WI38 (cell line): Measurements from ENCODE around the gene RPL19.

ENCODE experiments used
- H3K4me3 ChIP-seq: 2 replicates; pipeline ENCODE4 v1.5.1; 2011; ENCODE audit warnings: low read depth, mild to moderate bottlenecking, control low read depth, low read length
- CTCF ChIP-seq: IDR thresholded peaks from 2 replicates; pipeline ENCODE4 v1.5.1; 2012; ENCODE audit warnings: low read depth, mild to moderate bottlenecking, control low read depth, low read length

Gene RPL19

DNA sequence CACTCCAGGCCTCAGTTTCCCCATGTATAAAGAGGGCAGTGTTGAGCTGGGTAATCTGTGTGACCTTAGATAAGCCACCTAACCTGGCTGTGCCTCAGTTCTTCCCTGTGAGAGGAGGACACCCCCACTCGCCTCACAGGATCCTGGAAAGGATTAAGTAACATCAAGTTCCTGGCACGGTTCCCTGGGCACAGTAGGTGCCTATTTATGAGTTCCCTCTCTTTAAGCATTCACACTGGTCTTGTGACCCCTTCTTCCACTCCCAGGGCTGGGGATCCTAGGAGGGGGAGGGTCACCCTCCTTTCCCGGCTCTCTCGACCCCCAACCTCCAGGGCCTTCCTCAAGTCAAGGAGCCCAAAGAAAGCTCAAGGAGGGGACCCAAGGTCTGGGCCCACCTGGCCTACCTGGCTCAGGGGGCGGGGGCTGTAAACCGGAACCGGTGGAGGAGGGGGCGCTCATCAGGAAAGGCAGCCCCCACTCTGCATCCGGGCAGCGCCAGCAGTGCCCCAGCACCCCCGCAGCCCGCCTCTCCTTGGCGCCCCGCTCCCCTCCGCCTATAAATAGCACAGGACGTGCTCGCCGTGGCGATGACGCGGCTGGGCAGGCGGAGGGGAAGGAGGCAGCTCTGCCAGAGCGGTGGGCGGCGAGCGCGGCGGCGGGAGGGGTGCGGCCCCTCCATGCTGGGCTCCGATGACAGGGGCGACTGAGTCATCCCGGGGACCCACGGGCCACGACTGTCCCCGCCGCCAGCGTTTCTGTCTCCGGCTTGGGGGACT, 9.4 kb downstream of the RPL19 start:
- H3K4me3 ChIP-seq: peak overlapping the region; percentile 54

GRCh38 chr17:39210093-39210434, 10.0 kb downstream of the RPL19 start:
- no peak for TF ChIP-seq CTCF
- H3K4me3 ChIP-seq: peak overlapping the region; percentile 54

More for the DNA sequence above, 9.4 kb downstream of the RPL19 start:
- TF ChIP-seq CTCF: no peak

- H3K4me3 ChIP-seq: no peak overlapping the region
- TF ChIP-seq CTCF: no peak
Observed at GRCh38 chr17:39212195-39212810, 12.2 kb downstream of the RPL19 start.

DNA sequence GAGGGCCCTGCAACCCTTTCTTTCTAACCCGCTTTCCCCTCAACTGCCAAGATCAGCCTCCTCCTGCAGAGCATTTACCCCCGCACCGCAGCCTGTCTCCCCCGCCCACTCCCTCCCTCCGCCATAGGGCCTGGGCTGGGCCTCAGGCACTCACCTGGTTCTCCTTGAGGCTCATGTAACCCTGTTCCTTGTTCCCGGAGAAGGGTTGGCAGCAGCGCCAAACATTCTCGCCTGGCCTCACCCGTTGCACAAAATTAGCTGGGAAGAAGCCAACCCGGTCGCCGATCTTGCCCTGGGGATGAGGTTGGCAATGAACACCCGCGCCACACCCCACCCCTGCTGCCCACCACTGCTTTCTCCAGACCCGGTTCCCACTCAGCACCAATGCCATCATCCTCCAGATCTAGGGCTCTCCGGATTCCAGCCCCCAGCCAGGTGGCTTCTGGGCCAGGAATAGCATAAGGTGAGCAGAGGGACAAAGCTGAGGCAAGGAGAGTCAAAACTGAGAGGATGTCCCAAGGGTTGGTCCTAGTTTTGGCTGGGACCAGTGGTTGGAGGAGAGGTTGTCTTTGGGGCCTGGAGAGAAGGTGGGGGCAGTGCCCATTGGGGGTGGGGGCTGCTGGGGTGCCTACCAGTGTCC, 12.9 kb downstream of the RPL19 start:
- no peak for TF ChIP-seq CTCF
- H3K4me3 ChIP-seq: no peak overlapping the region

GRCh38 chr17:39213852-39214251, 13.8 kb downstream of the RPL19 start:
- TF ChIP-seq CTCF: no peak
- H3K4me3 ChIP-seq: no peak overlapping the region

GRCh38 chr17:39217734-39218369, 17.8 kb downstream of the RPL19 start:
- H3K4me3 ChIP-seq: no peak overlapping the region
- no peak for TF ChIP-seq CTCF
